Panc1 (cell line): ENCODE measurements around the gene ASB2.

Source experiments
- CTCF ChIP-seq: fragments of 450-650 bp; IDR thresholded peaks from 2 replicates; pipeline ENCODE4 v1.5.1; 2017; ENCODE audit warnings: mild to moderate bottlenecking
- POLR2AphosphoS5 ChIP-seq: IDR thresholded peaks from 2 replicates; pipeline ENCODE4 v1.6.1; 2012; ENCODE audit warnings: mild to moderate bottlenecking, low read depth, low read length, moderate library complexity
- REST ChIP-seq, 2 experiments: IDR thresholded peaks; 2 replicates each; pipeline ENCODE4 v1.6.1; 2011 to 2012; ENCODE audit warnings: low read depth in 2 of 2, control low read depth in 1 of 2, low read length in 1 of 2, mild to moderate bottlenecking in 1 of 2, moderate library complexity in 1 of 2; ENCODE audit not compliant: insufficient read depth in 1 of 2
- SIN3A ChIP-seq: IDR thresholded peaks from 2 replicates; pipeline ENCODE4 v1.6.1; 2012; ENCODE audit warnings: low read depth, mild to moderate bottlenecking, low read length, moderate library complexity, borderline replicate concordance; ENCODE audit not compliant: insufficient read depth
- TCF7L2 ChIP-seq: IDR thresholded peaks from 2 replicates; pipeline ENCODE4 v1.6.1; 2011; ENCODE audit warnings: mild to moderate bottlenecking, low read depth, low read length, inconsistent platforms

- TF ChIP-seq POLR2AphosphoS5 (no peak), CTCF (no peak), TCF7L2 (no peak), SIN3A (no peak), REST (IDR thresholded peaks at IDR 0.05; ENCODE audit: insufficient read depth in 1 of 2, low read depth in 2 of 2, low read length in 1 of 2) (no peak)
Observed at GRCh38 chr14:93902619-93903307, 73.6 kb downstream of the ASB2 start.
